ENCODE data around the gene OR14J1. TPM values are rescaled to one million over a fixed set of nuclear protein-coding genes. Genes with fewer than 3 reads are reported as not detected.
"Not testable (repeated sequence)": the region's sequence is repeated elsewhere in the genome, so short reads cannot be mapped to it uniquely, and the experiment has no call there.

Gene OR14J1
- total RNA-seq, 2 donors from 2014 or later: not detected

DNA sequence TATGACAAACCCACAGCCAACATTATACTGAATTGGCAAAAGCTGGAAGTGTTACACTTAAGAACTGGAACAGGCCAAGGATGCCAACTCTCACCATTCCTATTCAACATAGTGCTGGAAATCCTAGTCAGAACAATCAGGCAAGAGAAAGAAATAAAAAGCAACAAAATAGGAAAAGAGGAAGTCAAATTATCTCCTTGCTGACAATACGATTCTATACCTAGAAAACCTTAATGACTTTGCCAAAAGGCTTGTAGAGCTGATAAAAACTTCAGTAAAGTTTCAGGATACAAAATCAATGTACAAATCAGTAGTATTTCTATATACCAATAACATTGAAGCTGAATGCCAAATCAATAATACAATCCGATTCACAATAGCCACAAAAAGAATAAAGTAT lies 34.8 kb downstream of the OR14J1 start:
- H3K27ac ChIP-seq: no peak overlapping the region
- intact Hi-C loops (cut with DNase I): no loop called here
- no peak overlapping the region for H3K9ac ChIP-seq (ENCODE audit: low read depth in 2 of 2, low read length in 2 of 2)
- H3K4me1 ChIP-seq: no peaks in the 10 kb centered on the region
- no peaks in the 10 kb centered on the region for H3K36me3 ChIP-seq
- TF ChIP-seq, protein P1, sequence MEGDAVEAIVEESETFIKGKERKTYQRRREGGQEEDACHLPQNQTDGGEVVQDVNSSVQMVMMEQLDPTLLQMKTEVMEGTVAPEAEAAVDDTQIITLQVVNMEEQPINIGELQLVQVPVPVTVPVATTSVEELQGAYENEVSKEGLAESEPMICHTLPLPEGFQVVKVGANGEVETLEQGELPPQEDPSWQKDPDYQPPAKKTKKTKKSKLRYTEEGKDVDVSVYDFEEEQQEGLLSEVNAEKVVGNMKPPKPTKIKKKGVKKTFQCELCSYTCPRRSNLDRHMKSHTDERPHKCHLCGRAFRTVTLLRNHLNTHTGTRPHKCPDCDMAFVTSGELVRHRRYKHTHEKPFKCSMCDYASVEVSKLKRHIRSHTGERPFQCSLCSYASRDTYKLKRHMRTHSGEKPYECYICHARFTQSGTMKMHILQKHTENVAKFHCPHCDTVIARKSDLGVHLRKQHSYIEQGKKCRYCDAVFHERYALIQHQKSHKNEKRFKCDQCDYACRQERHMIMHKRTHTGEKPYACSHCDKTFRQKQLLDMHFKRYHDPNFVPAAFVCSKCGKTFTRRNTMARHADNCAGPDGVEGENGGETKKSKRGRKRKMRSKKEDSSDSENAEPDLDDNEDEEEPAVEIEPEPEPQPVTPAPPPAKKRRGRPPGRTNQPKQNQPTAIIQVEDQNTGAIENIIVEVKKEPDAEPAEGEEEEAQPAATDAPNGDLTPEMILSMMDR (IDR thresholded peaks at IDR 0.05): no peak
- no peaks in the 10 kb centered on the region for H3K27me3 ChIP-seq
- H3K9me3 ChIP-seq: no peaks in the 10 kb centered on the region
- H3K4me3 ChIP-seq: no peak overlapping the region
- no peak for DNase-seq

DNA sequence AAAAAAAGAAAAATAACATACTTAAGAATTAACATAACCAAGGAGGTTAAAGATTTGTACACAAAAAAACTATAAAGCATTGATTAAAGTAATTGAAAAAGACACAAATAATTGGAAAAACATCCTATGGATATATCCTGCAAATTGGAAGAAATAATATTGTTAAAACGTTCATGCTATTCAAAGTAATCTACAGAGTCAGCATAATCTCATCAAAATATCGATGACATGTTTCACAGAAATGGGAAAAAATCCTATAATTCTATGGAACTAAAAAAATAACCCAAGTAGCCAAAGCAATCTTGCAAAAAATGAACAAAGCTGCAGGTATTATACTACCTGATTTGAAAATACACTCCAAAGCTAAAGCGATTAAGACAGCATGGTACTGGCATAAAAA lies 43.9 kb downstream of the OR14J1 start:
- no peaks in the 10 kb centered on the region for H3K27me3 ChIP-seq
- no peak overlapping the region for H3K27ac ChIP-seq
- no peak for DNase-seq
- no peak overlapping the region for H3K4me3 ChIP-seq
- H3K4me1 ChIP-seq: no peaks in the 10 kb centered on the region
- TF ChIP-seq, protein P1 (IDR thresholded peaks at IDR 0.05): no peak
- intact Hi-C loops (cut with DNase I): no loop called here
- H3K9ac ChIP-seq (ENCODE audit: low read depth in 2 of 2, low read length in 2 of 2): no peak overlapping the region
- no peaks in the 10 kb centered on the region for H3K36me3 ChIP-seq
- no peaks in the 10 kb centered on the region for H3K9me3 ChIP-seq

DNA sequence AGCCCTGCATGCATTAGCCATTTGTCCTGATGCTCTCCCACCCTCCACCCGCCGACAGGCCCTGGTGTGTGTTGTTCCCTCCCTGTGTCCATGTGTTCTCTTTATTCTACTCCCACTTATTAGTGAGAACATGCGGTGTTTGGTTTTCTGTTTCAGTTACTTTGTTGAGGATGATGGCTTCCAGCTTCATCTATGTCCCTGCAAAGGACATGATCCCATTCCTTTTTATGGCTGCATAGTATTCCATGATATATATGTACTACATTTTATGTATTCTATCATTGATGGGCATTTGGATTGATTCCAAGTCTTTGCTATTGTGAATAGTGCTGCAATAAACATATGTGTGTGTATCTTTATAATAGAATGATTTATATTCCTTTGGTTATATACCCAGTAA lies 47.8 kb downstream of the OR14J1 start:
- H3K27me3 ChIP-seq; H3K27ac ChIP-seq; H3K4me1 ChIP-seq; H3K9ac ChIP-seq (ENCODE audit: low read depth in 2 of 2, low read length in 2 of 2); H3K4me3 ChIP-seq; DNase-seq; intact Hi-C loops (cut with DNase I); H3K9me3 ChIP-seq; H3K36me3 ChIP-seq: not testable (repeated sequence)

DNA sequence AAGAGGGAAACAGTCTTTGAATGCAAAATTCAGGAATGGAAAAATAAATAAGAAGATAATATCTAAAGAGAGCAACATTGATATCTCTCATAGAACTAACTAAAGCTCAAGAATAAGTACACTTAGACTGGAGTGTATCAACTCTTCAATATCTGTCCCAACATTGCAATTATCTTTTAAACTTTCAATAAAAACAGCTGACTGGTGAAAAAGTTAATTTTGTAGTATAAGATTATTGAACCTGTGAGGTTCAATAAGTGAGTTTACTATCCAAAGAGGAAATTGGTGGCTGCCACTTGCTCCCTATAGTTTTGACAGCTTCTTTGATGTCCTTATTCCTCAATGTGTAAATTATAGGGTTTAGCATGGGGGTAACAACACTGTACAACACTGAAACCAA lies 53.5 kb downstream of the OR14J1 start:
- H3K36me3 ChIP-seq: no peaks in the 10 kb centered on the region
- H3K27me3 ChIP-seq: no peaks in the 10 kb centered on the region
- H3K27ac ChIP-seq: no peak overlapping the region
- intact Hi-C loops (cut with DNase I): no loop called here
- TF ChIP-seq, protein P1 (IDR thresholded peaks at IDR 0.05): no peak
- H3K4me1 ChIP-seq: no peaks in the 10 kb centered on the region
- H3K9ac ChIP-seq (ENCODE audit: low read depth in 2 of 2, low read length in 2 of 2): no peak overlapping the region
- H3K4me3 ChIP-seq: no peak overlapping the region
- no peaks in the 10 kb centered on the region for H3K9me3 ChIP-seq
- no peak for DNase-seq

DNA sequence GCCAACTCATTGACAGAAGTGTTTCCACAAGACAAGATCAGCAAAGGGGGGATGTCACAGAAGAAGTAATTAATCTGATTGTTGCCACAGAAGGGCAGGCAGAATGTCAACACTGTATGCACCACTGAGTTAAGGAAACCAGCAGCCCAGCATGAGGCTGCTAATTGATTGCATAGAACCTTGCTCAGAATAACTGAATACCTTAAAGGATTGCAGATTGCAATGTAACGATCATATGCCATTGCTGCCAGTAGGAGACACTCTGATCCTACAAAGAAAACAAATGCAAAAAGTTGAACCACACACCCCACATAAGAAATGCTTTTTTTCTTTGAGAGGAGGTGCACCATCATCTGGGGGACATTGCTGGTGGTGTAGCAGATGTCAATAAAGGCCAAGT lies 54.1 kb downstream of the OR14J1 start:
- TF ChIP-seq, protein P1 (IDR thresholded peaks at IDR 0.05): no peak
- no peak overlapping the region for H3K27ac ChIP-seq
- intact Hi-C loops (cut with DNase I): no loop called here

More for the DNA sequence above, 54.1 kb downstream of the OR14J1 start:
- H3K27me3 ChIP-seq: no peaks in the 10 kb centered on the region
- no peak overlapping the region for H3K9ac ChIP-seq (ENCODE audit: low read depth in 2 of 2, low read length in 2 of 2)
- H3K4me3 ChIP-seq: no peak overlapping the region
- H3K9me3 ChIP-seq: no peaks in the 10 kb centered on the region
- no peaks in the 10 kb centered on the region for H3K4me1 ChIP-seq
- no peak for DNase-seq
- no peaks in the 10 kb centered on the region for H3K36me3 ChIP-seq

Other genes starting within 250 kb of the OR14J1 start
- gene OR2B3, start 214.4 kb upstream of the OR14J1 start, total RNA-seq: not detected
- not detected for gene OR2J1, start 202.2 kb upstream of the OR14J1 start, total RNA-seq
- not detected for gene OR2J3, start 193.6 kb upstream of the OR14J1 start, total RNA-seq
- gene OR2J2, start 130.8 kb upstream of the OR14J1 start, total RNA-seq: not detected
- not detected for gene OR5V1, start 67.2 kb downstream of the OR14J1 start, total RNA-seq
- not detected for gene OR12D3, start 73.6 kb downstream of the OR14J1 start, total RNA-seq
- not detected for gene OR12D2, start 93.9 kb downstream of the OR14J1 start, total RNA-seq
- not detected for gene OR12D1, start 113.2 kb downstream of the OR14J1 start, total RNA-seq
- not detected for gene OR10C1, start 137.6 kb downstream of the OR14J1 start, total RNA-seq
- gene OR11A1, start 155.4 kb downstream of the OR14J1 start, total RNA-seq: not detected
- not detected for gene OR2H1, start 155.5 kb downstream of the OR14J1 start, total RNA-seq
- gene MAS1L, start 186.3 kb downstream of the OR14J1 start, total RNA-seq: under 1 TPM in 1 of 2 donors, not detected in 1; 0.54 TPM

Measured in colonic mucosa (tissue), 4 donors.